Prostate gland (tissue), 2 donors: Measurements from ENCODE around the gene MEG3.

Experiments used
- POLR2A ChIP-seq: fragments of 450-650 bp; IDR thresholded peaks from one replicate; pipeline ENCODE4 v1.6.1; 2016; ENCODE audit warnings: antibody characterized with exemption, mild to moderate bottlenecking
- POLR2AphosphoS5 ChIP-seq: sonication (generic); formaldehyde crosslinking; IDR thresholded peaks from one replicate; pipeline ENCODE4 v1.6.1; 2017; ENCODE audit warnings: antibody characterized with exemption
- TF ChIP-seq, protein P1 (sequence below), 4 experiments: fragments of 200-600 bp in 2 of 4; fragments of 450-650 bp in 2 of 4; sonication (generic) in 2 of 4; IDR thresholded peaks; 1 replicate in 3 of 4; 2 replicates in 1 of 4; pipeline ENCODE4 v1.5.1; 2016 to 2019; ENCODE audit warnings: antibody characterized with exemption in 4 of 4, mild to moderate bottlenecking in 2 of 4, moderate library complexity in 2 of 4

DNA sequence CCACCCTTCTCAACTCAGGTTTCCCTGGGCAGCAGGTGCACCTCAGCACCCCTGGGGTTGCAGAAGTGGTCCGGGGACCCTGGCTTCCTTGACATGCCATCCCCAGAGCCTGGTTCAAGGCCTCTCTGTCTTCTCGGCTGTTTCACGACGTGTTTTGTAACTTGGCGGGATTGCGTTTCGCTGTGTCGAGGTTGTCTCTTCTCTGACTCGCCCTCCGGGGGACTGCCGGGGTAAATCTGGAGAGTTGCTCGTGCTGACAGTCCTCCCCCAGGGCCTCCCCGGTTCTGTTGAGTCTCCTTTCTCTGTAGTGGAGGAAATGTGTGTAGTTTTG lies 25.6 kb downstream of the MEG3 start:
- TF ChIP-seq POLR2AphosphoS5, result no peak
- TF ChIP-seq, protein P1, sequence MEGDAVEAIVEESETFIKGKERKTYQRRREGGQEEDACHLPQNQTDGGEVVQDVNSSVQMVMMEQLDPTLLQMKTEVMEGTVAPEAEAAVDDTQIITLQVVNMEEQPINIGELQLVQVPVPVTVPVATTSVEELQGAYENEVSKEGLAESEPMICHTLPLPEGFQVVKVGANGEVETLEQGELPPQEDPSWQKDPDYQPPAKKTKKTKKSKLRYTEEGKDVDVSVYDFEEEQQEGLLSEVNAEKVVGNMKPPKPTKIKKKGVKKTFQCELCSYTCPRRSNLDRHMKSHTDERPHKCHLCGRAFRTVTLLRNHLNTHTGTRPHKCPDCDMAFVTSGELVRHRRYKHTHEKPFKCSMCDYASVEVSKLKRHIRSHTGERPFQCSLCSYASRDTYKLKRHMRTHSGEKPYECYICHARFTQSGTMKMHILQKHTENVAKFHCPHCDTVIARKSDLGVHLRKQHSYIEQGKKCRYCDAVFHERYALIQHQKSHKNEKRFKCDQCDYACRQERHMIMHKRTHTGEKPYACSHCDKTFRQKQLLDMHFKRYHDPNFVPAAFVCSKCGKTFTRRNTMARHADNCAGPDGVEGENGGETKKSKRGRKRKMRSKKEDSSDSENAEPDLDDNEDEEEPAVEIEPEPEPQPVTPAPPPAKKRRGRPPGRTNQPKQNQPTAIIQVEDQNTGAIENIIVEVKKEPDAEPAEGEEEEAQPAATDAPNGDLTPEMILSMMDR (IDR thresholded peaks at IDR 0.05), result no peak
- no peak for TF ChIP-seq POLR2A
